Fibroblast of lung (primary cell): ENCODE measurements around the gene MYORG. TPM values are rescaled to one million over a fixed set of nuclear protein-coding genes. Genes with fewer than 3 reads are reported as not detected.

ENCODE experiments used
- DNase-seq, 2 donors: peaks; one replicate each; pipeline versions ENCODE4 v3.0.0 to v3.0.0-alpha.2; 2010; ENCODE audit warnings: low read depth in 2 of 2
- H2AFZ ChIP-seq: 2 replicates; pipeline ENCODE4 v1.5.1; 2012; ENCODE audit warnings: low read length, control low read depth, inconsistent platforms
- H3K27ac ChIP-seq: 2 replicates; pipeline ENCODE4 v1.5.1; 2011; ENCODE audit warnings: low read length, control low read depth; ENCODE audit not compliant: insufficient read depth
- H3K27me3 ChIP-seq: 2 replicates; pipeline ENCODE4 v1.5.1; 2011; ENCODE audit warnings: mild to moderate bottlenecking, low read length; ENCODE audit not compliant: control insufficient read depth, insufficient read depth
- H3K36me3 ChIP-seq: 2 replicates; pipeline ENCODE4 v1.5.1; 2011; ENCODE audit warnings: low read length; ENCODE audit not compliant: control insufficient read depth, insufficient read depth
- H3K4me1 ChIP-seq: 2 replicates; pipeline ENCODE4 v1.5.1; 2011; ENCODE audit warnings: low read length; ENCODE audit not compliant: control insufficient read depth, insufficient read depth; ENCODE audit errors: extremely low read depth
- H3K4me2 ChIP-seq: 2 replicates; pipeline ENCODE4 v1.5.1; 2011; ENCODE audit warnings: low read length, control low read depth; ENCODE audit not compliant: insufficient read depth; ENCODE audit errors: extremely low read depth
- H3K4me3 ChIP-seq, 4 experiments: fragments of 200-600 bp in 1 of 4; sonication (generic) in 1 of 4; replicated peaks in 1 of 4; 2 replicates each; pipeline ENCODE4 v1.5.1; 2011 to 2016; ENCODE audit warnings: low read length in 4 of 4, low read depth in 3 of 4, mild to moderate bottlenecking in 3 of 4, control low read depth in 2 of 4, inconsistent platforms in 1 of 4, mixed read lengths in 1 of 4; ENCODE audit not compliant: insufficient read depth in 1 of 4; ENCODE audit errors: control extremely low read depth in 1 of 4
- H3K79me2 ChIP-seq: 2 replicates; pipeline ENCODE4 v1.5.1; 2012; ENCODE audit warnings: mild to moderate bottlenecking, low read length, inconsistent platforms; ENCODE audit not compliant: control insufficient read depth, insufficient read depth
- H3K9ac ChIP-seq: 2 replicates; pipeline ENCODE4 v1.5.1; 2011; ENCODE audit warnings: mild to moderate bottlenecking, low read length, control low read depth; ENCODE audit not compliant: insufficient read depth
- H3K9me3 ChIP-seq: 2 replicates; pipeline ENCODE4 v1.5.1; 2012; ENCODE audit warnings: low read depth, low read length; ENCODE audit not compliant: control insufficient read depth, insufficient read depth
- H4K20me1 ChIP-seq: 2 replicates; pipeline ENCODE4 v1.5.1; 2011; ENCODE audit warnings: low read length; ENCODE audit not compliant: control insufficient read depth, insufficient read depth; ENCODE audit errors: extremely low read depth
- CTCF ChIP-seq, 2 donors: IDR thresholded peaks in 1 of 2; conservative IDR thresholded peaks in 1 of 2; 1 replicate in 1 of 2; 2 replicates in 1 of 2; pipeline ENCODE4 v1.5.1; 2011 to 2012; ENCODE audit warnings: low read length in 2 of 2, control low read depth in 1 of 2, inconsistent platforms in 1 of 2, low read depth in 1 of 2, mild to moderate bottlenecking in 1 of 2
- EZH2 ChIP-seq: IDR thresholded peaks from 2 replicates; pipeline ENCODE4 v1.5.1; 2012; ENCODE audit warnings: low read length, control low read depth, mild to moderate bottlenecking; ENCODE audit errors: missing control alignments
- polyA plus RNA-seq, 2 donors: library from polyadenylated mRNA; depleted of rRNA in 1 of 2; stranded (reverse) in 1 of 2; unstranded in 1 of 2; fragments of >200 nt; gene quantifications; 2 replicates each; pipeline ENCODE4 v1.2.1, GENCODE V29; 2011 to 2012; ENCODE audit warnings: missing spikeins in 1 of 2
- total RNA-seq: library from RNA; depleted of rRNA; stranded (reverse); fragments of >200 nt; gene quantifications from 2 replicates; pipeline ENCODE4 v1.2.1, GENCODE V29; 2014

MYORG gene
- total and polyA plus RNA-seq, 2 donors (not counting 1 experiment from before 2014, with no cell fraction given): 0.34 to 0.83 TPM

- TF ChIP-seq EZH2 (no peak), CTCF (conservative IDR thresholded peaks at IDR 0.05 in 1 of 2, IDR thresholded peaks at IDR 0.05 in 1 of 2; ENCODE audit: low read depth in 1 of 2, low read length in 2 of 2) (no peak)
- no peak overlapping the region for H2AFZ ChIP-seq
- no peak overlapping the region for H3K27ac ChIP-seq
- DNase-seq: no peak
- no peaks in the 10 kb centered on the region for H4K20me1 ChIP-seq
- H3K9ac ChIP-seq: no peak overlapping the region
- H3K79me2 ChIP-seq: peaks cover 20% of the 10 kb centered on the region
- H3K4me2 ChIP-seq: no peak overlapping the region
- H3K4me3 ChIP-seq: no peak overlapping the region
- H3K9me3 ChIP-seq: no peaks in the 10 kb centered on the region
- H3K36me3 ChIP-seq: no peaks in the 10 kb centered on the region
- H3K27me3 ChIP-seq: no peaks in the 10 kb centered on the region
- peaks cover 4% of the 10 kb centered on the region for H3K4me1 ChIP-seq
Observed at GRCh38 chr9:34331196-34331595, 45.5 kb downstream of the MYORG start.

- peak within 1 kb of the TSS; percentile 98 for H3K27ac ChIP-seq
- peaks cover 18% of the 10 kb centered on the region for H3K79me2 ChIP-seq
- H2AFZ ChIP-seq: peak within 1 kb of the TSS; percentile 96
- no peaks in the 10 kb centered on the region for H3K36me3 ChIP-seq
- H3K9me3 ChIP-seq: no peaks in the 10 kb centered on the region
- TF ChIP-seq EZH2 (no peak), CTCF (conservative IDR thresholded peaks at IDR 0.05 in 1 of 2, IDR thresholded peaks at IDR 0.05 in 1 of 2; ENCODE audit: low read depth in 1 of 2, low read length in 2 of 2) (no peak)
- no peaks in the 10 kb centered on the region for H3K27me3 ChIP-seq
- peak; percentile 100 for DNase-seq
- peak within 1 kb of the TSS; percentile 98 for H3K4me2 ChIP-seq
- peak within 1 kb of the TSS; percentile 90 to 99 (median 96) for H3K4me3 ChIP-seq
- peaks cover 9% of the 10 kb centered on the region for H3K4me1 ChIP-seq
- no peaks in the 10 kb centered on the region for H4K20me1 ChIP-seq
- H3K9ac ChIP-seq: peak within 1 kb of the TSS; percentile 90
Observed at GRCh38 chr9:34328987-34329832, 47.5 kb downstream of the MYORG start, which contains the start of the genes KIF24 and NUDT2. TSS of gene KIF24 (minus strand) at chr9:34329268. CDS start at chr9:34311346, 17,922 bp downstream. TSS of gene NUDT2 (plus strand) at chr9:34329569. CDS start at chr9:34339040, 9,471 bp downstream.

GRCh38 chr9:34328500-34328986, 48.2 kb downstream of the MYORG start:
- Histone ChIP-seq H3K9ac (peak overlapping the region; percentile 90), H4K20me1 (no peaks in the 10 kb centered on the region), H3K36me3 (no peaks in the 10 kb centered on the region), H3K79me2 (peaks cover 18% of the 10 kb centered on the region), H3K4me3 (peak overlapping the region; percentile 85 to 98 (median 88)), H3K9me3 (no peaks in the 10 kb centered on the region), H3K27ac (peak overlapping the region; percentile 97), H3K4me2 (peak overlapping the region; percentile 98), H2AFZ (peak overlapping the region; percentile 96), H3K4me1 (peaks cover 9% of the 10 kb centered on the region), H3K27me3 (no peaks in the 10 kb centered on the region)
- TF ChIP-seq EZH2 (no peak), CTCF (conservative IDR thresholded peaks at IDR 0.05 in 1 of 2, IDR thresholded peaks at IDR 0.05 in 1 of 2; ENCODE audit: low read depth in 1 of 2, low read length in 2 of 2) (no peak)
- DNase-seq: peak in 1 of 2 donors; percentile 8
